Measurements from ENCODE around the gene VWC2. TPM values are rescaled to one million over a fixed set of nuclear protein-coding genes. Genes with fewer than 3 reads are reported as not detected.
"Not testable (repeated sequence)": the region's sequence is repeated elsewhere in the genome, so short reads cannot be mapped to it uniquely, and the experiment has no call there.

The VWC2 gene
- total RNA-seq, 1 experiment from 2014 or later: not detected

DNA sequence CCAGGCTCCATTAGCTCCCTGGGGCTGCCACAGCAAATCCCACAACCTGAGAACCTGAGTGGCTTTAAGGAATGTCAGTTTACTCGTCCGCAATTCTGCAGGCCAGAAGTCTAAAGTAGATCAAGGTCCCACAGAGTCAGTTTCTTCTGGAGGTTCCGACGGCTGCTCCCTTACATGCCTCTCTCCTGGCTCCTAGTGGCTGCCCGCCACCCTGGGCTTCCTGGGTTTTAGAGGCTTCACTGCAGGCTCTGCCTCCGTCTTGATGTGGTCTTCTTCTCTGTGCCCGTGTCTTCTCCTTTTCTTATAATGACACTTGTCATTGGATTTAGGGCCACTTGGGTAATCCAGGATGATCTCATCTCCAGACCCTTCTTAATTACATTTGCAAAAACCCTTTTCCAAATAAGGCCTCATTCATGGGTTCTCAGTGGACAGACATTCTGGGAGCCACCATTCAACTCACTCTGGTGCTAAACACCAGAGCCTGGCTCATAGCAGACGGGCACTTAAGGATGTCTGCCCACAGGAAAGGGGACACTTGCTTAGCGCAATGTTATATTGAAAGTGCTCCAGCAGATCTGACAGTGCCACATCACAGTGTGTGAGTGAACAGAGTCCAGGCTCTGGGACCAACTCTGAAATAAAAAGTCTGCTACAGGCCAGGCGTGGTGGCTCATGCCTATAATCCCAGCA lies 77.6 kb downstream of the VWC2 start:
- DNase-seq (ENCODE audit: low read depth, low spot score) (no peak), ATAC-seq (0 out of 2 replicates have a peak, but pooled peaks have one; percentile 44)
- ChIA-PET CTCF (interaction anchor here (0.7 kb wide), 1 partner anchor 751 kb away, joined by 3 read pairs; no protein-coding TSS in a partner anchor), POLR2A (no interaction called here)
- in situ Hi-C loops (cut with HindIII; ENCODE audit: low pct_unique_long_range_greater_than_20kb, low sequenced_read_pairs) (no loop called here), intact Hi-C loops (cut with micrococcal nuclease; ENCODE audit: unreplicated experiment) (loop anchor here (5.0 kb wide), 4 partner anchors 849 to 1739 kb away; no protein-coding TSS in a partner anchor)
- Histone ChIP-seq H3K4me1 (ENCODE audit: control insufficient read depth, insufficient read depth, low read length) (no peaks in the 10 kb centered on the region), H3K27me3 (ENCODE audit: control insufficient read depth, insufficient read depth, low read length) (no peaks in the 10 kb centered on the region; the same call in 1 of the 2 replicates), H3K27ac (ENCODE audit: low read length) (no peak overlapping the region), H3K36me3 (ENCODE audit: control insufficient read depth, insufficient read depth, low read length) (no peaks in the 10 kb centered on the region), H3K9me3 (ENCODE audit: control insufficient read depth, insufficient read depth, low read depth, low read length) (no peaks in the 10 kb centered on the region), H3K4me3 (ENCODE audit: low read depth in 2 of 2, low read length in 2 of 2) (no peak overlapping the region)
- BruUV-seq (replicated peaks): no TSS peak
- TF ChIP-seq SIN3A (IDR thresholded peaks at IDR 0.05; ENCODE audit: borderline replicate concordance, insufficient read depth, low read depth, low read length): no peak
- TF ChIP-seq, protein P1, sequence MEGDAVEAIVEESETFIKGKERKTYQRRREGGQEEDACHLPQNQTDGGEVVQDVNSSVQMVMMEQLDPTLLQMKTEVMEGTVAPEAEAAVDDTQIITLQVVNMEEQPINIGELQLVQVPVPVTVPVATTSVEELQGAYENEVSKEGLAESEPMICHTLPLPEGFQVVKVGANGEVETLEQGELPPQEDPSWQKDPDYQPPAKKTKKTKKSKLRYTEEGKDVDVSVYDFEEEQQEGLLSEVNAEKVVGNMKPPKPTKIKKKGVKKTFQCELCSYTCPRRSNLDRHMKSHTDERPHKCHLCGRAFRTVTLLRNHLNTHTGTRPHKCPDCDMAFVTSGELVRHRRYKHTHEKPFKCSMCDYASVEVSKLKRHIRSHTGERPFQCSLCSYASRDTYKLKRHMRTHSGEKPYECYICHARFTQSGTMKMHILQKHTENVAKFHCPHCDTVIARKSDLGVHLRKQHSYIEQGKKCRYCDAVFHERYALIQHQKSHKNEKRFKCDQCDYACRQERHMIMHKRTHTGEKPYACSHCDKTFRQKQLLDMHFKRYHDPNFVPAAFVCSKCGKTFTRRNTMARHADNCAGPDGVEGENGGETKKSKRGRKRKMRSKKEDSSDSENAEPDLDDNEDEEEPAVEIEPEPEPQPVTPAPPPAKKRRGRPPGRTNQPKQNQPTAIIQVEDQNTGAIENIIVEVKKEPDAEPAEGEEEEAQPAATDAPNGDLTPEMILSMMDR (IDR thresholded peaks at IDR 0.05): peak; percentile 57

- CTCF ChIA-PET; H3K27ac ChIP-seq (ENCODE audit: low read length); H3K36me3 ChIP-seq (ENCODE audit: control insufficient read depth, insufficient read depth, low read length); POLR2A ChIA-PET; ATAC-seq; BruUV-seq (replicated peaks); in situ Hi-C loops (cut with HindIII; ENCODE audit: low pct_unique_long_range_greater_than_20kb, low sequenced_read_pairs); H3K4me3 ChIP-seq (ENCODE audit: low read depth in 2 of 2, low read length in 2 of 2); H3K27me3 ChIP-seq (ENCODE audit: control insufficient read depth, insufficient read depth, low read length); H3K9me3 ChIP-seq (ENCODE audit: control insufficient read depth, insufficient read depth, low read depth, low read length); DNase-seq (ENCODE audit: low read depth, low spot score); H3K4me1 ChIP-seq (ENCODE audit: control insufficient read depth, insufficient read depth, low read length): not testable (repeated sequence)
- intact Hi-C loops (cut with micrococcal nuclease; ENCODE audit: unreplicated experiment): loop anchor here (5.0 kb wide), 4 partner anchors 849 to 1739 kb away; no protein-coding TSS in a partner anchor
Observed at GRCh38 chr7:49851614-49851934, 78.1 kb downstream of the VWC2 start.

DNA sequence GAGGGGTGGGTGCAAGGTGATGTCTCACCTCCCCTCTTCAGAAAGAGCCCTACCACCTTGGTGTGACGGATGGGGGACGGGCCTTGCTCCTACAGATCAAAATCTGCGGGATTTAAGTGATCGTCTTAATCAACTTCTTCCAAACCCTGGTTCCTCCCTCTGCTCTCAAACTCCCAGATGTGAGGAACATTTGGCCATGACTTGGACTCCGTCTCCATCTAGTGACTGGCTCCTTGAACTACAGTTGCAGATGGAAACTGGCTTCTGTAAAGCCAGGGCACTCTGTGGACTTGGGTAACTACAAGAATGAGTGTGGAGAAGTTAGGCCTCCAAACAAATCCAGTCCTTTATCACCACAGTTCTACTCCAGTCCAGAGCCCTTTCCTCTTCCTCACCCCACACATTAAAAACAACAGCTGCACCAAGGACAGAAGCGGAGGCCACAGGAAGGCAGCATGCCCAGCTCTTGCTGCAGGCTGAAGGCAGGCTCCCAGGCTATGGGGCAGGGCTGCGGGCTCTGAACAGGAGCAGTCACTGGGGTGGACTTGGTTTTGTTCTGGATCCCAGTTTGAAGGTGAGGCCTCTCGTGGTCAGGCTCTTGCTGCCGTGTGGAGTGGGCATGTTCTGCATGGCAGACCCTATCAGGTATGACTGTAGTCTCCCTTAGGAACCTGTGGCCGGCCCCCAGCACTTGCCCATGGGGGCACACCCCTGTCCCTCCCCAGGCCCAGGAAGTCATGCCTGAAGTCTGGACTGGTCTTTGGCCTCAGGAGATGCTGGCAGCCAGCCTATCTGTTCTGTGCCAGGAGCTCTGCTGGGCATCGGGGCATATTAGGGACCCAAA lies 79.4 kb downstream of the VWC2 start:
- in situ Hi-C loops (cut with HindIII; ENCODE audit: low pct_unique_long_range_greater_than_20kb, low sequenced_read_pairs) (no loop called here), intact Hi-C loops (cut with micrococcal nuclease; ENCODE audit: unreplicated experiment) (loop anchor here (5.0 kb wide), 4 partner anchors 851 to 1741 kb away; no protein-coding TSS in a partner anchor)
- Histone ChIP-seq H3K27me3 (ENCODE audit: control insufficient read depth, insufficient read depth, low read length) (no peaks in the 10 kb centered on the region), H3K9me3 (ENCODE audit: control insufficient read depth, insufficient read depth, low read depth, low read length) (no peaks in the 10 kb centered on the region), H3K36me3 (ENCODE audit: control insufficient read depth, insufficient read depth, low read length) (no peaks in the 10 kb centered on the region), H3K27ac (ENCODE audit: low read length) (no peak overlapping the region), H3K4me1 (ENCODE audit: control insufficient read depth, insufficient read depth, low read length) (no peaks in the 10 kb centered on the region), H3K4me3 (ENCODE audit: low read depth in 2 of 2, low read length in 2 of 2) (no peak overlapping the region)
- BruUV-seq (replicated peaks): no TSS peak
- TF ChIP-seq, protein P1 (IDR thresholded peaks at IDR 0.05): peak; percentile 92
- no peak for TF ChIP-seq SIN3A (IDR thresholded peaks at IDR 0.05; ENCODE audit: borderline replicate concordance, insufficient read depth, low read depth, low read length)
- CTCF ChIA-PET: no interaction called here
- DNase-seq (ENCODE audit: low read depth, low spot score): peak; percentile 62
- POLR2A ChIA-PET: no interaction called here
- peak; percentile 89 for ATAC-seq
